HG03025 (cell line): ENCODE results near the gene ABHD10.

ENCODE experiments used
- ATAC-seq: cut with Tn5 transposase; IDR thresholded peaks from one replicate; pipeline ENCODE4 v1.9.1; 2021; ENCODE audit warnings: mild to moderate bottlenecking, moderate library complexity; ENCODE audit not compliant: unreplicated experiment, low FRiP score

ABHD10 gene

GRCh38 chr3:111963424-111963823 is 15.4 kb upstream of the ABHD10 start:
- no peak for ATAC-seq

DNA sequence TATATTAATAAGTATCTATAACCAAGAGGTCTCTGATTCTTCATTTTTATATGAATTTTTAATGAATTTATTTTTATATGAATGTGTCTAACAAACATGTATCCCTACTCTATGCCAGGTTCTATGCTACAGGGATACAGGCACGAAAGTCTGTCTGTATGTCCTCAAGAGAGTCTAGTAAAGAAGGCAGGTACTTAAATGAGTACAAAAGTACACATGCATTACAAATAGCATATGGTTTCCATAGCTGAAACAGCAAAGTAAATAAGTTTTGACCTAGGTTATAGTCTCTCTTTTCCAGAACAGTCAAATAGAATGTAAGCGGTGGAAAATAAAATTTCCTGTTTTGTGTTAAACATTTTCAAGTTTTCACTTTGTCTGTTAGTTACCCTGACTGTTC is 13.3 kb upstream of the ABHD10 start:
- no peak for ATAC-seq

DNA sequence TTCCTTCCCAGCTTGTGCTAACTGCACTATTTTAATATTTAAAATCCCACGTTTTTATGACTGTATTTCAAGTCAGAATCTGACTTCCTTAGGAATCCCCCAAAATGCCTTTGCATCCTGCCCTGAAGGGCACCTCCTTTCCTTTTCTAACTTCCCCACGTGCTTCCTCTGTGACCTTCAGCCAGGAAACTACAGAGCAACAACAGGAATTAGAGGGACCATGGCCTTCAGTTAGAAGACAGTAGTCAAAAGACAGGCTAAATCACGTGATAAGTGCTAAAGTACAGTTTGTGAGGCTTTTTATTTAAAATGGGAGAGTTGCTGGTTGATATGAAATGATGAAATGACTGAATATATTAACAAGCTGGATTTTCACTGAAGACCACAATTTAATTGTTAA is 11.8 kb upstream of the ABHD10 start:
- no peak for ATAC-seq

DNA sequence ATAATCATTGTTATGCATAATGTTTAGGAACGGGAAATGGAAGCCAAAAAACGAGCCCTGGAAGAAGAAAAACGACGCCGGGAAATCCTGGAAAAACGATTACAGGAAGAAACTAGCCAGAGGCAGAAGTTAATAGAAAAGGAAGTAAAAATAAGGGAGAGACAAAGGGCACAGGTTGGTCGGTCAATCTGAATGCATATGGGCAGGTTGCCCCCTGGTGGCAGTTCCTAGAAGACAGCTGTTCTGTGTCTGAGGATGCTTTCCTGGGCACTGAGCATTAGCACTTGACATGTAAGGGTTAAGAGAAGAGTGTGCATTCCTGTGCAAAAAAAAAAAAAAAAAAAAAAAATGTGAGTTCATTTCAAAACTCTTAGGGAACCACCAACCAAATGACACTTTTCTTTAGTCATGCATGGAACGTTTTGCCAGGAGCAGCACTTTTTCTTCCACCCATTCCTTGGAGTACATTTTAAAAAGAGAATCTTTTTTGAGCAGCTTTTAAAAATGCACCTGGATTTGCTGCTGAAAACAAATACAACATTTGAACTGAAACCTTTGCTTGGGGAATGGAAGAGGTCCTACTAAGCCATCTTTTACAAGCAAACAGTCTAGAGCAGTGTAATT is 11.1 kb upstream of the ABHD10 start:
- peak; percentile 94 for ATAC-seq

DNA sequence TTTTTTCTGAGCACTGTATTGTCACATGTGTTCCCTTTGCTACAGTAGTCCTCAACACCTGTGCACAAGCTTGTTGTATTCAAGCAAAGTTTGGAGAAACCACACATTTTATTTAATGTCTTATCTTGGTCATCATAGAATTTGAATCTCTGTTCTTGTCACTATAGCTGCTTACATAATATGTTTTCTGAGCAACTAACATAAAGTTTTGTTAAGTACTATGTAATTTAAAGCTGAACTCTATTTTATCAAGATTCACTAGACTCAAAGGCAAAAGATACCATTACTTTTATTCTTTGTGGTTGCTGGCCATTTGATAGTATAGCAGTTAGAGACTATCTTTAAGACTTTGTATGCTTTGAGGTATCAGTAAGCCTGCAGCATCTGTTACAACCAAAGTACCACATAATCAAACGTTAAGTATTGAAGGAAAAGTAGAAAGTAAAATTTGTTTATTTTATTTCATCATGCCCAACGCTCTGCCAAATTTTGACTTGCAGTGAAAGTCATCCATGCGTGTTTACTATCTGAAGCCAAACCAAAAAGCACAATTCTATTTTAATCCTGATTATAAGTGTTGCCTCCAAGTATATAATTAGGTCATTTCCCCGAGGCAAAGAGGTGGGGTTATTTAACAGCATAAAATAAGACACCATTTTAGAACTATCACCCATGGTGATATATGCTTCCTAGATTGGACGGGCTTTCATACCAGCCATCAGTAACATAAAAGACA is 10.3 kb upstream of the ABHD10 start:
- ATAC-seq: no peak

GRCh38 chr3:111970376-111970775 is 8.4 kb upstream of the ABHD10 start:
- no peak for ATAC-seq

DNA sequence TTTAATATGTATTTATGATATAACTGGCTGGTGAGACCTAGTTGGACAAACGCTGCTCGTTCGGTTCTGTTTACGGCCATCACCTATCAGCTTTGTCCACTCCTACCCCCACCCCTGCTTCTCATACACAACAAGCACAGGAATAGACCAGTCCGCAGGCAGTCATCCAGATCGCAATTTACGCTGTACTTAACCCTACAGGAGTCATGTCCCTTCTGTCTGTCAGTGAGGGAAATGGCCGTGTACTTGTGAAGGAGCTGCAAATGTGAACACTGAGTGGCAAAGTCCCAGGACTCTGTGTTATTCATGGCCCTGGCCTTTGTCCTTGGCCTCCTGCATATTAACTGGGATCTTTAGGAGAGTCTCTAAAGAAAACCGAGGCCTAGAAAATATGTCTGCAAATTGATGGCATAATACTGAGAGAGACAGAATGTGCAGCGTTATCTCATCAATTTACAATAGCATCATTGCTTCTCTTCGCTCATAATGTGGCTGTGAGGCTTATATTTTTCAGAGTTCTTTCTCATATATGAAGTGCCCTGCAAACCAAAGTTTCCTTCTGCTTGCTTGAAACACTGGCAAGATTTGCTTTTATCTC is 7.2 kb upstream of the ABHD10 start:
- ATAC-seq: no peak

DNA sequence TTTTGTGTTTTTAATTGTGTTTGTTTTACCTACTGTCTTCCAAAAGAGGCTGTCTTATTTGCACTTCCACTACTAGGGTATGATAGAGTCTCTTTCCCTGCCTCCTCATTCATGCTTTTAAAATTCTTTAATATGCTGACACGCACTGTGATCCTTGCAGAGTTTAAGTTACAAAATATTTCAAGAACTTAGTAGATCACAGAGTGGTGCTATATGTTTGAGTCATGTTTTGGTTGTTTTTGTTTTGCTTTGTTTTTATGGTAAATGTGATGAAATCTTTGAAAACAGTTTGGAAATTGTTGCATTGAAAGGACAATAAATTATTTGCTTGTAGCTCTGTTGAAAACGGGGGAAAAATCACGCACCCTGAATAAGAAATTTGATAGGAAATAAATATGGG is 5.9 kb upstream of the ABHD10 start:
- no peak for ATAC-seq

GRCh38 chr3:111975131-111975530 is 3.7 kb upstream of the ABHD10 start:
- no peak for ATAC-seq

GRCh38 chr3:111976254-111976653 is 2.6 kb upstream of the ABHD10 start:
- ATAC-seq: no peak

GRCh38 chr3:111979434-111980038 is 710 bp downstream of the ABHD10 start:
- peak; percentile 67 for ATAC-seq

DNA sequence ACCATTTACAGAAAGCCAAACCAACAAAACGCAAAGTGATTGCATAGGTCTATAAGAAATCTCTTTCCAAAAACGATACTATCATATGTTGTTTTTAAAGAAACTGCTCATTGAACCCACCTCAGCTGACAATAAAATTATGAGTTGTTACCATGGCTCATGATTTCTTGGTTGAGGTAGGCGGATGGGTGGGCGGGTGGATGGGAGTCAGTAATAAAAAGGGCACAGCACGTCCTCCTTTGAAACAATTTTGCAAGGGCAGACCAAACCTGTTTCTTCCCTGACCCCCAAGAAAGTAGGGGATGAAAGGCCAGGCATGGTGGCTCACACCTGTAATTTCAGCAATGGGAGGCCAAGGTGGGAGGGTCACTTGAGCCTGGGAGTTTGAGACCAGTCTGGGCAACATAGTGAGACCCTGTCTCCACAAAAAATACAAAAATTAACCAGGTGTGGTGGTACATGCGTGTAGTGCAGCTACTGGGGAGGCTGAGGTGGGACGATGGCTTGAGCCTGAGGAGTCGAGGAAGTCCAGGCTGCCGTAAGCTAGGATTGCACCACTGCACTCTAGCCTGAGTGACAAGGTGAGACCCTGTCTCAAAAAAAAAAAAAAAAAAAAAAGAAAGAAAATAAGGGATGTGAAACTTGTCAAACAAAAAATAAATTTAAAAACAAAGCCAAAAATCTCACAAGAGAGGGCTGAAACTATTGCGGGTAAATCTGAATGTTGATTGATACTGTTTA is 2.1 kb downstream of the ABHD10 start:
- ATAC-seq: no peak

- no peak for ATAC-seq
These were observed 2.6 kb downstream of the ABHD10 start for GRCh38 chr3:111981457-111981763.

GRCh38 chr3:111984636-111985298 is 5.9 kb downstream of the ABHD10 start:
- no peak for ATAC-seq

GRCh38 chr3:111986800-111987199 is 8.0 kb downstream of the ABHD10 start:
- ATAC-seq: no peak

GRCh38 chr3:111989061-111989678 is 10.3 kb downstream of the ABHD10 start:
- peak; percentile 89 for ATAC-seq

- no peak for ATAC-seq
These were observed 14.2 kb downstream of the ABHD10 start for GRCh38 chr3:111993038-111993437.

GRCh38 chr3:111998636-111999483 is 20.0 kb downstream of the ABHD10 start, which contains the start of gene TAGLN3:
TSS of gene TAGLN3 (plus strand) at chr3:111998922. CDS start at chr3:111999423, 501 bp downstream.
- no peak for ATAC-seq
